Measurements from ENCODE around the gene BEST4.
A peak's percentile ranks its signal among the peaks of the same experiment; 100 is the strongest.

The BEST4 gene

DNA sequence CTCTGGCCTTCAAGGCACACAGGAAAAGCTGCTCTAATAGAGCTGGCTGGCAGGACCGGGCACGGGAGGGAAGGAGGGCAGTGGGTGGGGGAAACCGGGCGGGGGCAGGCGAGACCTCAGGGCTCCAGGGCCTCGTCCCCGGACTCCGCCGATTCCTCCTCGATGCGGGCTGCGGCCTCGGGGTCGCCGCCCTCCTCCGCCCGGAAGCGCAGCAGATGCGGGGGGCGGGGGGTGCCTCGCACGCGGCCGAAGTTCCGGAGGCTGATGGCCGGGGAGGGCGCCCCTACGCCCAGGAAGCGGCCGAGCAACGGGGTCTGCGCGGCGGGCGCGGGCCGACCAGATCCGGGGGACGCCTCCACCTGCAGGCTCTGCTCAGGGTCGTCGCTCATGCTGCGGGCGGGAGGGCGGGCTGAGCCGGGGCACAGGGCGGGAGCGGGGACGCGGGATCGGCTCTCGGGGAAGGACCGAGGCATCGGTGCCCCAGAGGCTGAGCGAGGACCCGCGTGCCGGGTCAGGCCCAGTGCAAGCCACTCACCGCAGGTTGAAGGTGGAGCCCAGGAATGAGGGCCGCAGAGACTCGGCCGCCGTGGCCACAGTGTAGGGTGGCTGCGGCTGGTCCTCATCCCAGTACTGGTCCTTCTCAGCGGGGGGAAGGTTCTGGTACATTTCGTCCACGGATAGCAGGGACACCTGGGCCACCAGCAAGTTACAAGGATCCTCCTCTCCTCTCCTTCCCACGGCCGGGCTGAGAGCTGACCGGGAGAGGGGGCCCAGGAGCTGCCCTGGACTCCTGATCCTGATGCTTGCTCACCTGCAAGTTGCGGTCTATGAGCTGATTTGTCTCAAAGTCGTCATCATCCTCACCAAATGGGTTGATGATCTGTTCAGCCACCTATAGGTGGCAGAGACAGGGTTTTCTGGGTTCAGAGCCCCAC lies 3.6 kb downstream of the BEST4 start:
- Histone ChIP-seq H3K4me3 (ENCODE audit: low read depth, low read length) (peak overlapping the region; percentile 54), H3K27ac (ENCODE audit: low read depth, low read length) (no peak overlapping the region), H3K9ac (ENCODE audit: low read length) (peak overlapping the region; percentile 41), H3K27me3 (ENCODE audit: control insufficient read depth, insufficient read depth, low read length) (peaks cover 24% of the 10 kb centered on the region), H3K9me3 (ENCODE audit: control insufficient read depth, insufficient read depth, low read depth, low read length) (no peaks in the 10 kb centered on the region), H3K4me1 (ENCODE audit: control insufficient read depth, insufficient read depth, low read length) (peaks cover 25% of the 10 kb centered on the region), H3K36me3 (ENCODE audit: control insufficient read depth, insufficient read depth, low read length) (peaks cover 14% of the 10 kb centered on the region)

- Histone ChIP-seq H3K4me1 (ENCODE audit: control insufficient read depth, insufficient read depth, low read length) (peaks cover 25% of the 10 kb centered on the region), H3K27me3 (ENCODE audit: control insufficient read depth, insufficient read depth, low read length) (peaks cover 24% of the 10 kb centered on the region), H3K36me3 (ENCODE audit: control insufficient read depth, insufficient read depth, low read length) (peaks cover 21% of the 10 kb centered on the region), H3K27ac (ENCODE audit: low read depth, low read length) (no peak overlapping the region), H3K4me3 (ENCODE audit: low read depth, low read length) (peak overlapping the region; percentile 54), H3K9me3 (ENCODE audit: control insufficient read depth, insufficient read depth, low read depth, low read length) (no peaks in the 10 kb centered on the region), H3K9ac (ENCODE audit: low read length) (peak overlapping the region; percentile 25)
Measured at GRCh38 chr1:44783697-44784093, 4.3 kb downstream of the BEST4 start.

DNA sequence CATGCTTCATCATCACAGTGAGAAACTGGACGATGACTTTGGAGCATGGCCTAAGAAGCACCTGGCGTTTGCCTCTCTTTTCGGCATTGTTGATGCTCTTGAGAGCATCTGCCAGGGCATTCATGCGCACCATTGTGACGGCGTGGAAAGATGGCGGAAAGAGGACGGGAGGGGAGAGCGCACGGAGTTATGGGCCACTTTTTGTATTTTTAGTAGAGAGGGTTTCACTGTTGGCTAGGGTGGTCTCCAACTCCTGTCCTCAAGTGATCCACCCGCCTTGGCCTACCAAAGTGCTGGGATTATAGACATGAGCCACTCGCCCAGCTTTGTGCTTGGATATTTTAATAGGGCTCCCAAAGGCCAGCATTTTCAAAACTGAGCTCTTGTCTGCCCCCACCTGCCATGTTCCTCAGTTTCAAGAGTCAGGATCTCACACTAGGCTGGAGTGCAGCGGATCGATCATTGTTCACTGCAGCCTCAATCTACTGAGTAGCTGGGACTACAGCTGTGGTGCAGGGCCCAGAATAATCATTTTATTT lies 7.3 kb downstream of the BEST4 start:
- Histone ChIP-seq H3K4me3 (ENCODE audit: low read depth, low read length) (no peak overlapping the region), H3K27me3 (ENCODE audit: control insufficient read depth, insufficient read depth, low read length) (peaks cover 17% of the 10 kb centered on the region), H3K36me3 (ENCODE audit: control insufficient read depth, insufficient read depth, low read length) (peaks cover 51% of the 10 kb centered on the region), H3K9me3 (ENCODE audit: control insufficient read depth, insufficient read depth, low read depth, low read length) (no peaks in the 10 kb centered on the region), H3K9ac (ENCODE audit: low read length) (no peak overlapping the region), H3K27ac (ENCODE audit: low read depth, low read length) (no peak overlapping the region), H3K4me1 (ENCODE audit: control insufficient read depth, insufficient read depth, low read length) (peaks cover 21% of the 10 kb centered on the region)

GRCh38 chr1:44778705-44779576 lies 9.0 kb downstream of the BEST4 start:
- Histone ChIP-seq H3K9ac (ENCODE audit: low read length) (no peak overlapping the region), H3K4me1 (ENCODE audit: control insufficient read depth, insufficient read depth, low read length) (peaks cover 11% of the 10 kb centered on the region), H3K9me3 (ENCODE audit: control insufficient read depth, insufficient read depth, low read depth, low read length) (no peaks in the 10 kb centered on the region), H3K36me3 (ENCODE audit: control insufficient read depth, insufficient read depth, low read length) (peaks cover 51% of the 10 kb centered on the region), H3K27me3 (ENCODE audit: control insufficient read depth, insufficient read depth, low read length) (peaks cover 4% of the 10 kb centered on the region; the same call in 1 of the 2 replicates), H3K4me3 (ENCODE audit: low read depth, low read length) (no peak overlapping the region), H3K27ac (ENCODE audit: low read depth, low read length) (no peak overlapping the region)

DNA sequence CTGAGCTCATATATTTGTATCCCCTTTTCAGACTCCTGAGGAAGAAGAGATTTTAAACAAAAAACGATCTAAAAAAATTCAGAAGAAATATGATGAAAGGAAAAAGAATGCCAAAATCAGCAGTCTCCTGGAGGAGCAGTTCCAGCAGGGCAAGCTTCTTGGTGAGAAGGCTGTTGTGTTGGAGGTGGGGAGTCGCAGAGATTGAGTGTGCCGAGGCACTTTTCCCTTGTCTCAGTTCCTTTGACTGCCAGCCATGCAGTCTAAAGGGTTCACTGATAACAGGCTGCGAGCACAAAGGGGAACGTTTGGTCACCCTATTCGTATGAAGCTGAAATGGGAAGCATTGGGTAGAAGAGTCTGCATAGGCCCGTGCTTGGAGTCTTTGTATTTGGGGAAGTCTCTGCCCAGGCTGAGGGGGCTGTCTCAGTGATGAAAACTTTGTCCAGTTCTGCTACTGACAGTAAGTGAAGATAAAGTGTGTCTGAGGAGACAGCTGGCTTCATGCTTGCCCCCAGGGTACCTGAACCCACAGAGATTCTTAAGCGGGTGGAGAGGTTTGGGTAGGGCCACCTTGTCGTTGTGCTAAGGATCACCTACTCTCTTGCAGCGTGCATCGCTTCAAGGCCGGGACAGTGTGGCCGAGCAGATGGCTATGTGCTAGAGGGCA lies 9.9 kb downstream of the BEST4 start:
- Histone ChIP-seq H3K36me3 (ENCODE audit: control insufficient read depth, insufficient read depth, low read length) (peaks cover 51% of the 10 kb centered on the region), H3K4me1 (ENCODE audit: control insufficient read depth, insufficient read depth, low read length) (0 out of 2 replicates have a peak, but pooled peaks cover 6% of the 10 kb centered on the region), H3K27me3 (ENCODE audit: control insufficient read depth, insufficient read depth, low read length) (no peaks in the 10 kb centered on the region), H3K27ac (ENCODE audit: low read depth, low read length) (no peak overlapping the region), H3K9me3 (ENCODE audit: control insufficient read depth, insufficient read depth, low read depth, low read length) (no peaks in the 10 kb centered on the region), H3K9ac (ENCODE audit: low read length) (peak overlapping the region; percentile 2), H3K4me3 (ENCODE audit: low read depth, low read length) (peak overlapping the region; percentile 72; the same call in 1 of the 2 replicates)

DNA sequence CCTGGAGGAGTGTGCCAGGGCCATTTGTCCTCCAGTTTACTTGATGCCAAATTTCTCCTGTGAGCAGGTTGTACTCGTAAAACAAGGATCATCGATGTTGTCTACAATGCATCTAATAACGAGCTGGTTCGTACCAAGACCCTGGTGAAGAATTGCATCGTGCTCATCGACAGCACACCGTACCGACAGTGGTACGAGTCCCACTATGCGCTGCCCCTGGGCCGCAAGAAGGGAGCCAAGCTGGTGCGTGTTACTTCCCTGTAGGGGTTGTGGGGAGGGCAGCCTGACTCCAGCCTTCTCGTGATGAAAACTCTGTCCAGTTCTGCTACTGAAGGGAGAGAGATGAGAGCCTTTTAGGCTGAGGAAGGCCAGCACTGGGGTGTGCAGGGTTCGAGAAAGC lies 10.4 kb downstream of the BEST4 start:
- Histone ChIP-seq H3K4me1 (ENCODE audit: control insufficient read depth, insufficient read depth, low read length) (0 out of 2 replicates have a peak, but pooled peaks cover 6% of the 10 kb centered on the region), H3K27ac (ENCODE audit: low read depth, low read length) (0 out of 2 replicates have a peak overlapping the region, but pooled peaks have one; percentile 90), H3K36me3 (ENCODE audit: control insufficient read depth, insufficient read depth, low read length) (peaks cover 51% of the 10 kb centered on the region), H3K4me3 (ENCODE audit: low read depth, low read length) (peak overlapping the region; percentile 72), H3K27me3 (ENCODE audit: control insufficient read depth, insufficient read depth, low read length) (no peaks in the 10 kb centered on the region), H3K9me3 (ENCODE audit: control insufficient read depth, insufficient read depth, low read depth, low read length) (no peaks in the 10 kb centered on the region), H3K9ac (ENCODE audit: low read length) (peak overlapping the region; percentile 98)

DNA sequence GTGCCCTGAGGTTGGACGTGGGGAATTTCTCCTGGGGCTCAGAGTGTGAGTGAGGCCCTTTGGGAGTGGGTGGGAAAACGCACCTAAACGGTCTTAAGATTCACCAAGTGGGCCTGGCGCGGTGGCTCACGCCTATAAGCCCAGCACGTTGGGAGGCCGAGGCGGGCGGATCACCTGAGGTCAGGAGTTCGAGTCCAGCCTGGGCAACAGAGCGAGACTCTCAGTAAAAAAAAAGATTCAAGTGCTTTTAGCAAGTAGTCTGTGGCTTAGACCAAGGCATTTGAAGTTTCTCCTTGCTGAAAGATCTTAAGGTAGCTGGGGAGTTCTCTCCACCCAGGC lies 11.3 kb downstream of the BEST4 start:
- H3K27ac ChIP-seq (ENCODE audit: low read depth, low read length) = peak overlapping the region; percentile 90
- 0 out of 2 replicates have a peak, but pooled peaks cover 6% of the 10 kb centered on the region for H3K4me1 ChIP-seq (ENCODE audit: control insufficient read depth, insufficient read depth, low read length)
- no peaks in the 10 kb centered on the region for H3K9me3 ChIP-seq (ENCODE audit: control insufficient read depth, insufficient read depth, low read depth, low read length)
- H3K36me3 ChIP-seq (ENCODE audit: control insufficient read depth, insufficient read depth, low read length) = peaks cover 51% of the 10 kb centered on the region
- peak overlapping the region; percentile 72 for H3K4me3 ChIP-seq (ENCODE audit: low read depth, low read length)
- no peaks in the 10 kb centered on the region for H3K27me3 ChIP-seq (ENCODE audit: control insufficient read depth, insufficient read depth, low read length)
- peak overlapping the region; percentile 98 for H3K9ac ChIP-seq (ENCODE audit: low read length)

GRCh38 chr1:44775930-44776729 lies 11.8 kb downstream of the BEST4 start:
- H3K27me3 ChIP-seq (ENCODE audit: control insufficient read depth, insufficient read depth, low read length) = no peaks in the 10 kb centered on the region
- peak overlapping the region; percentile 98 for H3K9ac ChIP-seq (ENCODE audit: low read length)
- H3K36me3 ChIP-seq (ENCODE audit: control insufficient read depth, insufficient read depth, low read length) = peaks cover 49% of the 10 kb centered on the region
- 0 out of 2 replicates have a peak, but pooled peaks cover 6% of the 10 kb centered on the region for H3K4me1 ChIP-seq (ENCODE audit: control insufficient read depth, insufficient read depth, low read length)
- H3K27ac ChIP-seq (ENCODE audit: low read depth, low read length) = peak overlapping the region; percentile 90
- no peaks in the 10 kb centered on the region for H3K9me3 ChIP-seq (ENCODE audit: control insufficient read depth, insufficient read depth, low read depth, low read length)
- peak overlapping the region; percentile 72 for H3K4me3 ChIP-seq (ENCODE audit: low read depth, low read length)

DNA sequence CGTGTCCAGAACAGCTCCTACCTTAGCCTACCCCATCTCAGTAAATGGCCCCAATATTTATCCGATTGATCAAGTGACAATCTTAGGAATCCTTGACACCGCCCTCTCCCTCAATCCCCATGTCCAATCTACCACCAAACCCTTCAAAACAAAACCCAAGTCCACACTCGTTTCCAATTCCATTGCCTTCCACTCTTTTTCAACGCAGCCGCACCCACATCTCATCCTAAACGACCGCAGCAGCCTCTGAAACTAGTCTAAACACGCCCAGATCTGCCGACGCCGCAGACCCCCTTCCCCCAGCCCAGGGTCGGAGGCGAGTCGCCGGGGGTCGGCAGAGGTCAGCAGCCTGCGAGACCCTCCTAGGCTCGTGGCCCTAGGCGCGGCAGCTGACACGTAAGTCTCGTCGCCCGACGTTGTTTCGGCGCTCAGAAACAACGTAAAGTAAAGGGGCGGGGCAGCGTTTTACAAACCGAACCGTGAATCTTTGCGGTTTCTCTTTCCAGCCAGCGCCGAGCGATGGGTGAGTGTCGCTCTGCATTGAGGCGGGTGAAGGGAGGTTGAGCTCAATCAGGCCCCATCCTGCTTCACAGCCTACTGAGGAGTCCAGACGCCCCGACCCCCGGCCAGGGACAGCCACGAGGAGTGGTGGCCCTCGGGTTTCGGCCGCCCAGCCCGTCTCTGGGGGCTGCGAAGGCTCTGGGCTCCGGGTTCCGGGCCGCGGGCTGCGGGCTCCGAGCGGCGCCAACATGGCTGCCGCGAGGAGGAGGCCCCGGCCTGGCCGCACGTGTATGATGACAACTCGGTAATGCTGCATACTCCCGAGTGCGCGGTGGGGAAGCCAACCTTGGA lies 12.7 kb downstream of the BEST4 start, which contains the start of gene RPS8:
Gene RPS8, plus strand, starts transcription at position 463 of the 852 bp plus-strand sequence. Its CDS starts 57 bp downstream, at position 520.
- no peaks in the 10 kb centered on the region for H3K27me3 ChIP-seq (ENCODE audit: control insufficient read depth, insufficient read depth, low read length)
- 0 out of 2 replicates have a peak, but pooled peaks cover 6% of the 10 kb centered on the region for H3K4me1 ChIP-seq (ENCODE audit: control insufficient read depth, insufficient read depth, low read length)
- H3K36me3 ChIP-seq (ENCODE audit: control insufficient read depth, insufficient read depth, low read length) = peaks cover 45% of the 10 kb centered on the region
- H3K9ac ChIP-seq (ENCODE audit: low read length) = peak within 1 kb of the TSS; percentile 98
- H3K4me3 ChIP-seq (ENCODE audit: low read depth, low read length) = peak within 1 kb of the TSS; percentile 72
- no peaks in the 10 kb centered on the region for H3K9me3 ChIP-seq (ENCODE audit: control insufficient read depth, insufficient read depth, low read depth, low read length)
- H3K27ac ChIP-seq (ENCODE audit: low read depth, low read length) = peak within 1 kb of the TSS; percentile 90
